Measurements from ENCODE around the gene PRSS50. TPM values are rescaled to one million over a fixed set of nuclear protein-coding genes. Genes with fewer than 3 reads are reported as not detected.

PRSS50 gene
- total RNA-seq, 1 experiment from 2014 or later: not detected

- no peaks in the 10 kb centered on the region for H3K9me3 ChIP-seq
- H3K36me3 ChIP-seq (ENCODE audit: control insufficient read depth, insufficient read depth, low read length): no peaks in the 10 kb centered on the region
- BruUV-seq (replicated peaks): no TSS peak
- Mint-ChIP-seq H3K27me3 (ENCODE audit: insufficient read depth, unreplicated experiment) (no peaks in the 10 kb centered on the region), H3K4me1 (ENCODE audit: low read depth, unreplicated experiment) (no peaks in the 10 kb centered on the region), H3K4me3 (ENCODE audit: unreplicated experiment) (no peak overlapping the region), H3K27ac (ENCODE audit: unreplicated experiment) (no peak overlapping the region), H3K9me3 (ENCODE audit: unreplicated experiment) (no peaks in the 10 kb centered on the region), H3K36me3 (ENCODE audit: insufficient read depth, unreplicated experiment) (no peaks in the 10 kb centered on the region)
- DNase-seq: peak in 1 of 2 experiments; percentile 17
- no peak overlapping the region for H3K4me3 ChIP-seq (ENCODE audit: low read depth, low read length)
- TF ChIP-seq, protein P1, sequence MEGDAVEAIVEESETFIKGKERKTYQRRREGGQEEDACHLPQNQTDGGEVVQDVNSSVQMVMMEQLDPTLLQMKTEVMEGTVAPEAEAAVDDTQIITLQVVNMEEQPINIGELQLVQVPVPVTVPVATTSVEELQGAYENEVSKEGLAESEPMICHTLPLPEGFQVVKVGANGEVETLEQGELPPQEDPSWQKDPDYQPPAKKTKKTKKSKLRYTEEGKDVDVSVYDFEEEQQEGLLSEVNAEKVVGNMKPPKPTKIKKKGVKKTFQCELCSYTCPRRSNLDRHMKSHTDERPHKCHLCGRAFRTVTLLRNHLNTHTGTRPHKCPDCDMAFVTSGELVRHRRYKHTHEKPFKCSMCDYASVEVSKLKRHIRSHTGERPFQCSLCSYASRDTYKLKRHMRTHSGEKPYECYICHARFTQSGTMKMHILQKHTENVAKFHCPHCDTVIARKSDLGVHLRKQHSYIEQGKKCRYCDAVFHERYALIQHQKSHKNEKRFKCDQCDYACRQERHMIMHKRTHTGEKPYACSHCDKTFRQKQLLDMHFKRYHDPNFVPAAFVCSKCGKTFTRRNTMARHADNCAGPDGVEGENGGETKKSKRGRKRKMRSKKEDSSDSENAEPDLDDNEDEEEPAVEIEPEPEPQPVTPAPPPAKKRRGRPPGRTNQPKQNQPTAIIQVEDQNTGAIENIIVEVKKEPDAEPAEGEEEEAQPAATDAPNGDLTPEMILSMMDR (IDR thresholded peaks at IDR 0.05; ENCODE audit: insufficient read depth in 1 of 2, low read depth in 1 of 2, low read length in 1 of 2, severe bottlenecking in 1 of 2, unreplicated experiment in 1 of 2): no peak
- peaks cover 10% of the 10 kb centered on the region for H3K4me1 ChIP-seq
- intact Hi-C loops (cut with micrococcal nuclease; ENCODE audit: unreplicated experiment): no loop called here
- CTCF ChIA-PET: interaction anchor here (1.5 kb wide), 1 partner anchor 199 kb away, joined by 4 read pairs; no protein-coding TSS in a partner anchor
- no peaks in the 10 kb centered on the region for H3K27me3 ChIP-seq (replicated peaks; ENCODE audit: control insufficient read depth, insufficient read depth, low read length)
- POLR2A ChIA-PET: no interaction called here
Observed at GRCh38 chr3:46710671-46711295, 6.9 kb downstream of the PRSS50 start.

GRCh38 chr3:46710229-46710628 is 7.4 kb downstream of the PRSS50 start:
- DNase-seq: no peak
- Mint-ChIP-seq H3K4me3 (ENCODE audit: unreplicated experiment) (no peak overlapping the region), H3K4me1 (ENCODE audit: low read depth, unreplicated experiment) (no peaks in the 10 kb centered on the region), H3K9me3 (ENCODE audit: unreplicated experiment) (no peaks in the 10 kb centered on the region), H3K27me3 (ENCODE audit: insufficient read depth, unreplicated experiment) (no peaks in the 10 kb centered on the region), H3K27ac (ENCODE audit: unreplicated experiment) (no peak overlapping the region), H3K36me3 (ENCODE audit: insufficient read depth, unreplicated experiment) (no peaks in the 10 kb centered on the region)
- Histone ChIP-seq H3K4me3 (ENCODE audit: low read depth, low read length) (no peak overlapping the region), H3K9me3 (no peaks in the 10 kb centered on the region), H3K36me3 (ENCODE audit: control insufficient read depth, insufficient read depth, low read length) (no peaks in the 10 kb centered on the region), H3K27me3 (replicated peaks; ENCODE audit: control insufficient read depth, insufficient read depth, low read length) (no peaks in the 10 kb centered on the region), H3K4me1 (peaks cover 10% of the 10 kb centered on the region)
- intact Hi-C loops (cut with micrococcal nuclease; ENCODE audit: unreplicated experiment): no loop called here
- BruUV-seq (replicated peaks): no TSS peak
- TF ChIP-seq, protein P1 (IDR thresholded peaks at IDR 0.05; ENCODE audit: insufficient read depth in 1 of 2, low read depth in 1 of 2, low read length in 1 of 2, severe bottlenecking in 1 of 2, unreplicated experiment in 1 of 2): no peak
- ChIA-PET POLR2A (no interaction called here), CTCF (interaction anchor here (1.5 kb wide), 1 partner anchor 199 kb away, joined by 4 read pairs; no protein-coding TSS in a partner anchor)

DNA sequence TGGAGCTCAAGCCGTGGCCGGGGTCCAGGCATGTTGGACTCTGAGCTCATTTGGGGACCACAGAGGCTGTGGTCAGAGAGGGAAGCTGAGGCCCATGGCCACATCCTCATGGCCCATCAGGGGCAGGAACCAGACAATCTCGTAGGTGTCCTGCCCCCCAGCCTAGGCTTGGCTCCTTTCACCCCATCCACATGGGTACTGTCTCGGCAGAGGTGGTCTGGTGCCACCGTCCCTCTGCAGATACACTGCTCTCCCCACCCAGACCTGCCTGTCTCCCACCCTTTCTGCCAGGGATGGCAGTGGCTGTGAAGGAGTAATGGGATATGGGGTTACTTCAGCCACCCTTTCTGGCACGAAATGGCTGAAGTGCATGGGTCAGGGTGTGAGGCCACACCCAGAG is 7.9 kb downstream of the PRSS50 start:
- intact Hi-C loops (cut with micrococcal nuclease; ENCODE audit: unreplicated experiment): loop anchor here (5.0 kb wide), 1 partner anchor 222 kb away; no protein-coding TSS in a partner anchor
- Histone ChIP-seq H3K4me3 (ENCODE audit: low read depth, low read length) (no peak overlapping the region), H3K4me1 (peaks cover 10% of the 10 kb centered on the region), H3K36me3 (ENCODE audit: control insufficient read depth, insufficient read depth, low read length) (no peaks in the 10 kb centered on the region), H3K27me3 (replicated peaks; ENCODE audit: control insufficient read depth, insufficient read depth, low read length) (no peaks in the 10 kb centered on the region), H3K9me3 (no peaks in the 10 kb centered on the region)
- Mint-ChIP-seq H3K4me3 (ENCODE audit: unreplicated experiment) (no peak overlapping the region), H3K36me3 (ENCODE audit: insufficient read depth, unreplicated experiment) (no peaks in the 10 kb centered on the region), H3K4me1 (ENCODE audit: low read depth, unreplicated experiment) (no peaks in the 10 kb centered on the region), H3K9me3 (ENCODE audit: unreplicated experiment) (no peaks in the 10 kb centered on the region), H3K27me3 (ENCODE audit: insufficient read depth, unreplicated experiment) (no peaks in the 10 kb centered on the region), H3K27ac (ENCODE audit: unreplicated experiment) (no peak overlapping the region)
- POLR2A ChIA-PET: no interaction called here
- CTCF ChIA-PET: interaction anchor here (1.5 kb wide), 1 partner anchor 200 kb away, joined by 4 read pairs; no protein-coding TSS in a partner anchor
- no TSS peak for BruUV-seq (replicated peaks)
- peak in 1 of 2 experiments; percentile 21 for DNase-seq
- TF ChIP-seq, protein P1 (IDR thresholded peaks at IDR 0.05; ENCODE audit: insufficient read depth in 1 of 2, low read depth in 1 of 2, low read length in 1 of 2, severe bottlenecking in 1 of 2, unreplicated experiment in 1 of 2): no peak
